Transverse colon (tissue), 4 donors: ENCODE results near the gene RIOK3. TPM values are rescaled to one million over a fixed set of nuclear protein-coding genes. Genes with fewer than 3 reads are reported as not detected.
"Not testable (repeated sequence)": the region's sequence is repeated elsewhere in the genome, so short reads cannot be mapped to it uniquely, and the experiment has no call there.

ENCODE experiments used
- DNase-seq: peaks from one replicate; pipeline ENCODE4 v3.0.0-alpha.2; 2019
- H3K27ac ChIP-seq, 4 donors: fragments of 200-600 bp; sonication (generic); 2 replicates each; pipeline ENCODE4 v1.5.1; 2016 to 2018; ENCODE audit warnings: inconsistent platforms in 4 of 4
- H3K27me3 ChIP-seq: fragments of 200-600 bp; sonication (generic); 2 replicates; pipeline ENCODE4 v1.5.1; 2017; ENCODE audit warnings: inconsistent platforms
- H3K36me3 ChIP-seq, 4 donors: fragments of 200-600 bp; sonication (generic); 2 replicates each; pipeline ENCODE4 v1.5.1; 2017 to 2019; ENCODE audit warnings: inconsistent platforms in 4 of 4
- H3K4me1 ChIP-seq, 4 donors: fragments of 200-600 bp; sonication (generic); 2 replicates each; pipeline ENCODE4 v1.5.1; 2017 to 2020; ENCODE audit warnings: inconsistent platforms in 4 of 4
- H3K4me3 ChIP-seq, 4 donors: fragments of 200-600 bp; sonication (generic); 1 replicate in 1 of 4; 2 replicates in 3 of 4; pipeline versions ENCODE4 v1.5.1 to v1.6.1; 2017 to 2019; ENCODE audit warnings: inconsistent platforms in 4 of 4
- H3K9me3 ChIP-seq, 2 donors: fragments of 200-600 bp; sonication (generic); 2 replicates each; pipeline ENCODE4 v1.5.1; 2017 to 2019; ENCODE audit warnings: inconsistent platforms in 2 of 2
- EP300 ChIP-seq: sonication (generic); formaldehyde crosslinking; IDR thresholded peaks from one replicate; pipeline ENCODE4 v1.6.1; 2017; ENCODE audit warnings: antibody characterized with exemption, low read depth
- POLR2A ChIP-seq: fragments of 450-650 bp; IDR thresholded peaks from one replicate; pipeline ENCODE4 v1.6.1; 2016; ENCODE audit warnings: antibody characterized with exemption, mild to moderate bottlenecking, moderate library complexity
- POLR2AphosphoS5 ChIP-seq, 3 donors: sonication (generic); formaldehyde crosslinking; IDR thresholded peaks; one replicate each; pipeline ENCODE4 v1.6.1; 2016; ENCODE audit warnings: antibody characterized with exemption in 3 of 3
- WGBS, 2 donors: methylation state at CpG; one replicate each; pipeline ENCODE4 v1.1.5; 2018; ENCODE audit warnings: low coverage in 1 of 2; 5-methylcytosine and 5-hydroxymethylcytosine counted together
- in situ Hi-C, 4 donors: fragments of 200-750 bp; cut with MboI; loops; one replicate each; pipeline versions ENCODE4 v1.15.0 to v1.15.1; 2017; ENCODE audit warnings: low sequenced_read_pairs in 3 of 4, low pct_ligation_motif_present in 1 of 4, low pct_unique_long_range_greater_than_20kb in 1 of 4
- intact Hi-C: fragments of 100-400 bp; cut with DNase I; formaldehyde crosslinking; loops from one replicate; pipeline ENCODE4 v1.15.1; 2023; ENCODE audit warnings: low total_unique reads
- total RNA-seq, 4 donors: library from RNA; depleted of rRNA; stranded (reverse); fragments of >200 nt; gene quantifications; one replicate each; pipeline ENCODE4 v1.1.0, GENCODE V29; 2016
- TF ChIP-seq, protein P1 (sequence below), 5 experiments: fragments of 200-600 bp in 3 of 5; fragments of 450-650 bp in 2 of 5; sonication (generic) in 3 of 5; IDR thresholded peaks; 1 replicate in 2 of 5; 2 replicates in 3 of 5; pipeline ENCODE4 v1.5.1; 2016 to 2017; ENCODE audit warnings: antibody characterized with exemption in 5 of 5, inconsistent platforms in 3 of 5, mild to moderate bottlenecking in 2 of 5, moderate library complexity in 1 of 5

RIOK3 gene
- total RNA-seq, 4 donors from 2014 or later = 33.0 to 182 (median 152) TPM

GRCh38 chr18:23484561-23485182 is 31.6 kb downstream of the RIOK3 start:
- intact Hi-C loops (no loop called here), in situ Hi-C loops (no loop called here)
- H3K4me3 ChIP-seq = no peak overlapping the region
- TF ChIP-seq EP300 = no peak
- no peak for TF ChIP-seq POLR2A
- TF ChIP-seq, protein P1, sequence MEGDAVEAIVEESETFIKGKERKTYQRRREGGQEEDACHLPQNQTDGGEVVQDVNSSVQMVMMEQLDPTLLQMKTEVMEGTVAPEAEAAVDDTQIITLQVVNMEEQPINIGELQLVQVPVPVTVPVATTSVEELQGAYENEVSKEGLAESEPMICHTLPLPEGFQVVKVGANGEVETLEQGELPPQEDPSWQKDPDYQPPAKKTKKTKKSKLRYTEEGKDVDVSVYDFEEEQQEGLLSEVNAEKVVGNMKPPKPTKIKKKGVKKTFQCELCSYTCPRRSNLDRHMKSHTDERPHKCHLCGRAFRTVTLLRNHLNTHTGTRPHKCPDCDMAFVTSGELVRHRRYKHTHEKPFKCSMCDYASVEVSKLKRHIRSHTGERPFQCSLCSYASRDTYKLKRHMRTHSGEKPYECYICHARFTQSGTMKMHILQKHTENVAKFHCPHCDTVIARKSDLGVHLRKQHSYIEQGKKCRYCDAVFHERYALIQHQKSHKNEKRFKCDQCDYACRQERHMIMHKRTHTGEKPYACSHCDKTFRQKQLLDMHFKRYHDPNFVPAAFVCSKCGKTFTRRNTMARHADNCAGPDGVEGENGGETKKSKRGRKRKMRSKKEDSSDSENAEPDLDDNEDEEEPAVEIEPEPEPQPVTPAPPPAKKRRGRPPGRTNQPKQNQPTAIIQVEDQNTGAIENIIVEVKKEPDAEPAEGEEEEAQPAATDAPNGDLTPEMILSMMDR (IDR thresholded peaks at IDR 0.05) = no peak
- DNase-seq = no peak
- no peak overlapping the region for H3K27ac ChIP-seq
- WGBS, 2 donors = 70 to 78% methylated on average over 4 to 8 of the region's 8 CpGs
- H3K4me1 ChIP-seq = peaks cover 0 to 15% (median 5%) of the 10 kb centered on the region in 4 donors
- no peaks in the 10 kb centered on the region for H3K9me3 ChIP-seq
- peaks cover 0 to 39% (median 10%) of the 10 kb centered on the region in 4 donors for H3K36me3 ChIP-seq
- no peaks in the 10 kb centered on the region for H3K27me3 ChIP-seq

GRCh38 chr18:23485386-23485785 is 32.3 kb downstream of the RIOK3 start:
- in situ Hi-C loops = no loop called here

DNA sequence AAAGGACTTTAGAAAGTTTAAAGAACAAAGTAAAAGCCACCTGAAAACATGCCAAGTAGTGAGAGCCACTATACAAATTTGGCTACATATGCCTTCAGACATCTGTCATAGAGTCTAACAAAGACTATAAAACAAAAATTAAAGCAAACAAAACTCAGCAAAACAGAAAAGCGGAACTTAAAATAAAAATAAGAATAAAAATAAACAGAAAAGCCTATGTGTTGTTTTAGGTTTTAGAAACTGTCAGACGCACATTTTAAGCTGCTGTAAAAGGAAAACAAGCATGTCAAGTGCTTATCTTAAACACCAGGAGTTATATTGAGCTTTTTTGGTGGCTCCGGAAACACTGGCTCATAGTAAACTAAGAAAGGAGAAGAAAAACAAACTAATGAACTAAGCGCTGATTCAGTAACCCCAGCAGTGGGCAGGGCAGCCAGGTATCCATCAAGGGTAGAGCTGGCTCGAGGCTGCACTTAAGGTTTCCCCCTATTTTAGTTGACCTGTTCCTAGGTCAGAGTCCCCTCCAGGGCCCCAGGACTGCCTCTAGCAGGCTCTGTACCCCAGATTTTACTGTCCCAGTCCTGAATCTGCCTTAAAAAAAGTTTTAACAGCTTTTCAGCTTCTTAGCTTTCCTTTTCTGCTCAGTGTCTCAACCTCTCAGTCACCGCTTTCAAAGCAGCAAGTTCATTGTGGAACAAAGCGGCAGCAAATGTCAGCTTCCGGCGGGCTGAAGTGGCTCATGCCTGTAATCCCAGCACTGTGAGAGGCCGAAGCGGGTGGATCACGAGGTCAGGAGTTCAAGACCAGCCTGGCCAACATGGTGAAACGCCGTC is 34.9 kb downstream of the RIOK3 start:
- TF ChIP-seq, protein P1 (IDR thresholded peaks at IDR 0.05) = no peak
- TF ChIP-seq EP300 (no peak), POLR2AphosphoS5 (IDR thresholded peaks at IDR 0.05) (no peak), POLR2A (no peak)
- in situ Hi-C loops = no loop called here
- intact Hi-C loops = no loop called here
- H3K27me3 ChIP-seq = no peaks in the 10 kb centered on the region
- 27 to 45% methylated on average over 4 to 14 of the region's 14 CpGs for WGBS, 2 donors
- H3K4me3 ChIP-seq = peak overlapping the region in 1 of 4 donors; percentile 31
- DNase-seq = peak; percentile 23
- peaks cover 0 to 15% (median 5%) of the 10 kb centered on the region in 4 donors for H3K4me1 ChIP-seq
- H3K27ac ChIP-seq = peak overlapping the region; percentile 45 to 79 (median 58)
- H3K36me3 ChIP-seq = peaks cover 0 to 8% (median 0%) of the 10 kb centered on the region in 4 donors
- no peaks in the 10 kb centered on the region for H3K9me3 ChIP-seq

More at GRCh38 chr18:23485386-23485785, 32.3 kb downstream of the RIOK3 start:
- H3K4me1 ChIP-seq = peaks cover 0 to 15% (median 5%) of the 10 kb centered on the region in 4 donors
- 83 to 96% methylated on average over 2 to 7 of the region's 7 CpGs for WGBS, 2 donors
- intact Hi-C loops = no loop called here
- no peak for TF ChIP-seq EP300
- TF ChIP-seq, protein P1 (IDR thresholded peaks at IDR 0.05) = no peak
- TF ChIP-seq POLR2A = no peak
- no peak for TF ChIP-seq POLR2AphosphoS5 (IDR thresholded peaks at IDR 0.05)
- no peaks in the 10 kb centered on the region for H3K27me3 ChIP-seq
- DNase-seq = no peak
- no peaks in the 10 kb centered on the region for H3K9me3 ChIP-seq
- H3K36me3 ChIP-seq = peaks cover 0 to 32% (median 6%) of the 10 kb centered on the region in 4 donors
- no peak overlapping the region for H3K27ac ChIP-seq
- no peak overlapping the region for H3K4me3 ChIP-seq

GRCh38 chr18:23489586-23489985 is 36.5 kb downstream of the RIOK3 start:
- DNase-seq, intact Hi-C loops, H3K36me3 ChIP-seq, H3K27ac ChIP-seq, H3K4me3 ChIP-seq, H3K9me3 ChIP-seq, in situ Hi-C loops, H3K27me3 ChIP-seq: not testable (repeated sequence)
- H3K4me1 ChIP-seq = peaks cover 0 to 13% (median 5%) of the 10 kb centered on the region in 4 donors
- WGBS, 2 donors = 84 to 85% methylated on average over 5 of the region's 5 CpGs
